ENCODE measurements around the gene PLCG2.

- TF ChIP-seq CTCF (IDR thresholded peaks at IDR 0.05; ENCODE audit: low read depth, low read length) (peak; percentile 28; the same call in 1 of the 2 replicates), EZH2phosphoT487 (IDR thresholded peaks at IDR 0.05; ENCODE audit: low read depth) (no peak)
These were observed 44.0 kb downstream of the PLCG2 start for GRCh38 chr16:81823111-81823510.

Data from OCI-LY3 (cell line).